ENCODE data around the gene GALNT10.

Gene GALNT10

GRCh38 chr5:154390096-154390495 lies 199.6 kb downstream of the GALNT10 start:
- in situ Hi-C loops (cut with MboI; ENCODE audit: low pct_unique_long_range_greater_than_20kb, low sequenced_read_pairs, unreplicated experiment) = loop anchor here (10.0 kb wide), 1 partner anchor 185 kb away; no protein-coding TSS in a partner anchor
- TF ChIP-seq CTCF (IDR thresholded peaks at IDR 0.05; ENCODE audit: extremely low read depth, insufficient read depth, missing control alignments) = no peak
- DNase-seq (ENCODE audit: low spot score) = no peak

- in situ Hi-C loops (cut with MboI; ENCODE audit: low pct_unique_long_range_greater_than_20kb, low sequenced_read_pairs, unreplicated experiment) = loop anchor here (10.0 kb wide), 1 partner anchor 186 kb away; no protein-coding TSS in a partner anchor
- TF ChIP-seq CTCF (IDR thresholded peaks at IDR 0.05; ENCODE audit: extremely low read depth, insufficient read depth, missing control alignments) = no peak
- no peak for DNase-seq (ENCODE audit: low spot score)
Observed at GRCh38 chr5:154390746-154391359, 200.3 kb downstream of the GALNT10 start.

- no peak for DNase-seq (ENCODE audit: low spot score)
- TF ChIP-seq CTCF (IDR thresholded peaks at IDR 0.05; ENCODE audit: extremely low read depth, insufficient read depth, missing control alignments) = no peak
- in situ Hi-C loops (cut with MboI; ENCODE audit: low pct_unique_long_range_greater_than_20kb, low sequenced_read_pairs, unreplicated experiment) = loop anchor here (10.0 kb wide), 1 partner anchor 187 kb away; no protein-coding TSS in a partner anchor
Observed at GRCh38 chr5:154391788-154392187, 201.3 kb downstream of the GALNT10 start.

DNA sequence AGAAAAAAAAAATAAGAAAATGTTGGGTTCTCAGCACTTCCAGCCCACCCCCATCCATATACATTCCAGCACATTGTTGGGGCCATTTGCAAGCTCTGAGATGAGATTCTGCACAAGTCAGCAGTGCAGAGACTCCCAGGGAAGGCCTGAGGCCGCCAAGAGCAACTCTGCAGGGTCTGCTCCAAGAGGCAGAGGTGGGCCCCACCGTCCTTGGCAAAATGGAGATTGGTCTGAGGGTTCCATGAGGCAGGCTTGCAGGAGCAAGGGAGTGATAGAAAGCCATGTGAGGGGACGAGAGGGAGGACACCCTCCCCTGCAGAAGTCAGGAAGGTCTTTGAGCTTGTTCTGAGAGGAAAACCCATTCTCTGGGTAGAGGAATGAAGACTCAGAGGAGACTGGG lies 203.3 kb downstream of the GALNT10 start:
- DNase-seq (ENCODE audit: low spot score) = no peak
- no peak for TF ChIP-seq CTCF (IDR thresholded peaks at IDR 0.05; ENCODE audit: extremely low read depth, insufficient read depth, missing control alignments)
- in situ Hi-C loops (cut with MboI; ENCODE audit: low pct_unique_long_range_greater_than_20kb, low sequenced_read_pairs, unreplicated experiment) = loop anchor here (10.0 kb wide), 1 partner anchor 189 kb away; no protein-coding TSS in a partner anchor

DNA sequence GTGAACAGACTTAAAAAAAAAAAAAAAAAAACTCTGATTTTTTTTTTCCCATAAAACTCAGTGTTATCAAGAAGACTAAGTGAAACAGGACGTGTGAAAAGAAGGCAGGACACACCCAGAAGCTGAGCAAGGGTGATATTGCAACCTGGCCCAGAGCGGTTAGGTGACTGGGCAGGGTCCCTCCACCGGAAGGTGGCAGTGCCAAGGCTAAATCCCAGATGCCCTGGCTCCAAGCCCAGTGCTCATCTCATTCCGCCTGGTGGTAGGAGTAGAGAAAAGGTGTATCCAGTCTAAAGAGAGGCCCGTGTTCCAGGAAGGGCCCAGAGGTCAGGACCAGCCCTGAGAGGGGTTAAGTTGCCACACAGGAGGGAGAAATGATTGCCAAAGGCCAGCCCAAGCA lies 203.8 kb downstream of the GALNT10 start:
- DNase-seq (ENCODE audit: low spot score) = no peak
- in situ Hi-C loops (cut with MboI; ENCODE audit: low pct_unique_long_range_greater_than_20kb, low sequenced_read_pairs, unreplicated experiment) = loop anchor here (10.0 kb wide), 1 partner anchor 190 kb away; no protein-coding TSS in a partner anchor
- no peak for TF ChIP-seq CTCF (IDR thresholded peaks at IDR 0.05; ENCODE audit: extremely low read depth, insufficient read depth, missing control alignments)

GRCh38 chr5:154395407-154396106 lies 205.0 kb downstream of the GALNT10 start:
- no peak for DNase-seq (ENCODE audit: low spot score)
- in situ Hi-C loops (cut with MboI; ENCODE audit: low pct_unique_long_range_greater_than_20kb, low sequenced_read_pairs, unreplicated experiment) = loop anchor here (10.0 kb wide), 1 partner anchor 191 kb away; no protein-coding TSS in a partner anchor

More at GRCh38 chr5:154395407-154396106, 205.0 kb downstream of the GALNT10 start:
- TF ChIP-seq CTCF (IDR thresholded peaks at IDR 0.05; ENCODE audit: extremely low read depth, insufficient read depth, missing control alignments) = no peak

All from GM13977 (cell line).